Suppressor macrophage treated with lipopolysaccharide for 4 hours (primary cell): ENCODE measurements around the gene RSRC2.
"Not testable (repeated sequence)": the region's sequence is repeated elsewhere in the genome, so short reads cannot be mapped to it uniquely, and the experiment has no call there.

Source experiments
- DNase-seq: peaks from one replicate; pipeline ENCODE4 v3.0.0-alpha.2; 2020

Gene RSRC2

GRCh38 chr12:122526683-122527477, at the start of gene RSRC2, which contains the start of gene KNTC1:
Gene RSRC2, minus strand, starts transcription at chr12:122526936. Its CDS starts 83 bp downstream, at chr12:122526853.
Gene KNTC1, plus strand, starts transcription at chr12:122527249. Its CDS starts 2,815 bp downstream, at chr12:122530064.
- DNase-seq: peak; percentile 100

- DNase-seq: no peak
These were observed 45.1 kb upstream of the RSRC2 start for GRCh38 chr12:122571821-122572220.

- not testable (repeated sequence) for DNase-seq
These were observed 43.3 kb upstream of the RSRC2 start for GRCh38 chr12:122570006-122570405.

GRCh38 chr12:122569288-122569687, 42.6 kb upstream of the RSRC2 start:
- DNase-seq: no peak

- DNase-seq: not testable (repeated sequence)
These were observed 40.1 kb upstream of the RSRC2 start for GRCh38 chr12:122566816-122567215.

- no peak for DNase-seq
These were observed 36.6 kb upstream of the RSRC2 start for GRCh38 chr12:122563361-122563760.

- no peak for DNase-seq
These were observed 33.4 kb upstream of the RSRC2 start for GRCh38 chr12:122560138-122560537.

- no peak for DNase-seq
These were observed 32.3 kb upstream of the RSRC2 start for GRCh38 chr12:122558745-122559641.

- no peak for DNase-seq
These were observed 20.6 kb upstream of the RSRC2 start for GRCh38 chr12:122547330-122547729.

- DNase-seq: no peak
These were observed 19.1 kb upstream of the RSRC2 start for GRCh38 chr12:122545855-122546254.

GRCh38 chr12:122544537-122544936, 17.8 kb upstream of the RSRC2 start:
- no peak for DNase-seq

GRCh38 chr12:122538496-122538895, 11.8 kb upstream of the RSRC2 start:
- no peak for DNase-seq

GRCh38 chr12:122537021-122537420, 10.3 kb upstream of the RSRC2 start:
- no peak for DNase-seq

- no peak for DNase-seq
These were observed 7.1 kb upstream of the RSRC2 start for GRCh38 chr12:122533856-122534255.

- DNase-seq: no peak
These were observed 2.3 kb upstream of the RSRC2 start for GRCh38 chr12:122528992-122529391.

GRCh38 chr12:122528582-122528981, 1.8 kb upstream of the RSRC2 start:
- no peak for DNase-seq

GRCh38 chr12:122527478-122527944, 775 bp upstream of the RSRC2 start:
- peak; percentile 37 for DNase-seq

GRCh38 chr12:122523846-122524718, 2.7 kb downstream of the RSRC2 start:
- DNase-seq: no peak

GRCh38 chr12:122523280-122523679, 3.5 kb downstream of the RSRC2 start:
- peak; percentile 27 for DNase-seq

GRCh38 chr12:122520676-122521075, 6.1 kb downstream of the RSRC2 start:
- DNase-seq: no peak

- DNase-seq: no peak
These were observed 7.3 kb downstream of the RSRC2 start for GRCh38 chr12:122519418-122519817.

GRCh38 chr12:122518908-122519307, 7.8 kb downstream of the RSRC2 start:
- no peak for DNase-seq

GRCh38 chr12:122517877-122518276, 8.9 kb downstream of the RSRC2 start:
- no peak for DNase-seq
